ENCODE data around the gene CHST11. TPM values are rescaled to one million over a fixed set of nuclear protein-coding genes. Genes with fewer than 3 reads are reported as not detected.
A peak's percentile ranks its signal among the peaks of the same experiment; 100 is the strongest.

The CHST11 gene
- total RNA-seq, 1 experiment from 2014 or later, result 6.7 TPM

GRCh38 chr12:104784592-104784991, 327.8 kb downstream of the CHST11 start:
- Histone ChIP-seq H3K56ac (ENCODE audit: insufficient read length, low read depth, low read length) (no peak overlapping the region), H2AFZ (ENCODE audit: low read length) (peak overlapping the region; percentile 33), H3K27me3 (ENCODE audit: insufficient read depth, low read length) (no peaks in the 10 kb centered on the region), H2BK12ac (ENCODE audit: insufficient read length, low read depth, low read length) (no peak overlapping the region), H4K91ac (ENCODE audit: insufficient read length, low read depth, low read length) (no peak overlapping the region), H3K4ac (ENCODE audit: low read depth, low read length) (no peak overlapping the region), H2BK120ac (ENCODE audit: low read depth, low read length, poor library complexity, severe bottlenecking) (no peak overlapping the region), H3K79me1 (ENCODE audit: insufficient read depth, low read depth, low read length, poor library complexity, severe bottlenecking) (no peaks in the 10 kb centered on the region), H2BK15ac (ENCODE audit: low read depth, low read length) (no peak overlapping the region), H4K8ac (replicated peaks; ENCODE audit: insufficient read length, low read depth, low read length) (no peak overlapping the region), H3K23ac (ENCODE audit: insufficient read length, low read depth, low read length) (no peak overlapping the region), H3K14ac (ENCODE audit: insufficient read depth, low read length) (no peak overlapping the region), H3K23me2 (ENCODE audit: insufficient read length, low read depth, low read length, poor library complexity, severe bottlenecking) (no peaks in the 10 kb centered on the region), H4K5ac (ENCODE audit: insufficient read length, low read depth, low read length) (no peak overlapping the region), H3K9me3 (ENCODE audit: control insufficient read depth, low read depth, low read length) (no peaks in the 10 kb centered on the region), H4K20me1 (ENCODE audit: control insufficient read depth, insufficient read depth, insufficient read length) (no peaks in the 10 kb centered on the region), H3K4me1 (ENCODE audit: insufficient read depth, low read length) (no peaks in the 10 kb centered on the region), H2BK20ac (ENCODE audit: low read depth, low read length, poor library complexity, severe bottlenecking) (no peak overlapping the region), H3T11ph (ENCODE audit: low read length) (no peak overlapping the region), H3K4me2 (ENCODE audit: insufficient read depth, insufficient read length, low read length) (no peak overlapping the region), H3K79me2 (ENCODE audit: insufficient read depth, low read length) (no peaks in the 10 kb centered on the region), H3K27ac (ENCODE audit: insufficient read length, low read depth, low read length) (no peak overlapping the region), H2BK5ac (ENCODE audit: insufficient read length, low read length) (no peak overlapping the region), H3K18ac (ENCODE audit: insufficient read length, low read depth, low read length) (no peak overlapping the region), H3K9ac (ENCODE audit: extremely low read depth, insufficient read length, low read length) (no peak overlapping the region), H2AK5ac (ENCODE audit: insufficient read length, low read length) (no peak overlapping the region)
- no peak for TF ChIP-seq CTCF (conservative IDR thresholded peaks at IDR 0.05)
- Mint-ChIP-seq H3K36me3 (ENCODE audit: insufficient read depth in 1 of 3, low read depth in 3 of 3) (peaks cover 0 to 5% (median 4%) of the 10 kb centered on the region in 3 experiments; a peak in 5 of 7 replicates), H3K27me3 (ENCODE audit: low read depth) (no peaks in the 10 kb centered on the region; the same call in none of the 2 replicates), H3K4me1 (peaks cover 12 to 14% of the 10 kb centered on the region in 2 experiments), H3K4me3 (no peak overlapping the region), H3K27ac (no peak overlapping the region), H3K9me3 (peaks cover 7 to 8% of the 10 kb centered on the region in 2 experiments)
- no CpG with 5 or more reads among the region's 1 CpG for WGBS (ENCODE audit: extremely low coverage, insufficient read length, low lambda C conversion rate)
- DNase-seq, result no peak
